Keratinocyte (primary cell): ENCODE measurements around the gene NT5C1A. TPM values are rescaled to one million over a fixed set of nuclear protein-coding genes. Genes with fewer than 3 reads are reported as not detected.

Experiments
- DNase-seq: peaks from one replicate; pipeline ENCODE4 v3.0.0-alpha.2; 2011; ENCODE audit warnings: low read depth, missing footprints, low spot score
- FAIRE-seq: peaks from 2 replicates; lab custom pipeline; 2011; peaks lifted over from hg19 to GRCh38; lab: Jason Lieb, UNC
- H2AFZ ChIP-seq: 2 replicates; pipeline ENCODE4 v1.6.0; 2012; ENCODE audit warnings: low read length, control low read depth, inconsistent platforms; ENCODE audit not compliant: control insufficient read depth
- H3K27ac ChIP-seq: 2 replicates; pipeline ENCODE4 v1.5.1; 2011; ENCODE audit warnings: low read length; ENCODE audit not compliant: control insufficient read depth, insufficient read depth
- H3K27me3 ChIP-seq: 3 replicates; pipeline ENCODE4 v1.6.0; 2011; ENCODE audit warnings: low read length; ENCODE audit not compliant: control insufficient read depth, insufficient read depth; ENCODE audit errors: extremely low read depth
- H3K36me3 ChIP-seq, 2 experiments: 2 replicates in 1 of 2; 3 replicates in 1 of 2; pipeline ENCODE4 v1.5.1; 2011; ENCODE audit warnings: low read length in 2 of 2, mild to moderate bottlenecking in 1 of 2; ENCODE audit not compliant: control insufficient read depth in 2 of 2, insufficient read depth in 2 of 2; ENCODE audit errors: extremely low read depth in 1 of 2
- H3K4me1 ChIP-seq: 3 replicates; pipeline ENCODE4 v1.5.1; 2011; ENCODE audit warnings: low read length; ENCODE audit not compliant: control insufficient read depth, insufficient read depth; ENCODE audit errors: extremely low read depth
- H3K4me2 ChIP-seq: 3 replicates; pipeline ENCODE4 v1.6.0; 2011; ENCODE audit warnings: low read depth, low read length; ENCODE audit not compliant: control insufficient read depth, insufficient read depth; ENCODE audit errors: extremely low read depth
- H3K4me3 ChIP-seq, 3 experiments: fragments of 200-600 bp in 1 of 3; sonication (generic) in 1 of 3; 2 replicates in 2 of 3; 3 replicates in 1 of 3; pipeline ENCODE4 v1.5.1; 2011 to 2016; ENCODE audit warnings: low read length in 3 of 3, mild to moderate bottlenecking in 3 of 3, control low read depth in 2 of 3, inconsistent platforms in 1 of 3, low read depth in 1 of 3, mixed read lengths in 1 of 3, mixed run types in 1 of 3, moderate library complexity in 1 of 3; ENCODE audit not compliant: control insufficient read depth in 2 of 3, insufficient read depth in 2 of 3; ENCODE audit errors: extremely low read depth in 1 of 3
- H3K79me2 ChIP-seq: 2 replicates; pipeline ENCODE4 v1.6.0; 2012; ENCODE audit warnings: low read length; ENCODE audit not compliant: control insufficient read depth, insufficient read depth
- H3K9ac ChIP-seq: 3 replicates; pipeline ENCODE4 v1.6.0; 2011; ENCODE audit warnings: low read length; ENCODE audit not compliant: control insufficient read depth, insufficient read depth; ENCODE audit errors: extremely low read depth
- H3K9me1 ChIP-seq: 3 replicates; pipeline ENCODE4 v1.6.0; 2011; ENCODE audit warnings: low read length; ENCODE audit not compliant: control insufficient read depth, insufficient read depth; ENCODE audit errors: extremely low read depth
- H3K9me3 ChIP-seq: 2 replicates; pipeline ENCODE4 v1.5.1; 2012; ENCODE audit warnings: low read depth, low read length; ENCODE audit not compliant: control insufficient read depth
- H4K20me1 ChIP-seq: 3 replicates; pipeline ENCODE4 v1.6.0; 2011; ENCODE audit warnings: low read length; ENCODE audit not compliant: control insufficient read depth, insufficient read depth; ENCODE audit errors: extremely low read depth
- EZH2 ChIP-seq: IDR thresholded peaks from one replicate; pipeline ENCODE4 v1.6.1; 2012; ENCODE audit warnings: inconsistent platforms, mild to moderate bottlenecking, low read length, moderate library complexity
- dilution Hi-C: fragments of 300-500 bp; cut with MboI; formaldehyde crosslinking; loops from one replicate; pipeline ENCODE4 v1.7.0; 2020; ENCODE audit warnings: low sequenced_read_pairs; ENCODE audit not compliant: extremely low pct_ligation_motif_present
- polyA plus RNA-seq, 5 experiments: library from polyadenylated mRNA; depleted of rRNA in 3 of 5; stranded (reverse) in 3 of 5; stranded (forward) in 1 of 5; unstranded in 1 of 5; fragments of >200 nt; gene quantifications; 1 replicate in 1 of 5; 2 replicates in 3 of 5; 3 replicates in 1 of 5; pipeline versions ENCODE4 v1.2.1 to v1.2.3, GENCODE V29; 2011 to 2012; ENCODE audit warnings: missing spikeins in 2 of 5, low read depth in 1 of 5, low replicate concordance in 1 of 5
- TF ChIP-seq, protein P1 (sequence below), 3 experiments: IDR thresholded peaks in 1 of 3; conservative IDR thresholded peaks in 1 of 3; optimal IDR thresholded peaks in 1 of 3; 2 replicates in 2 of 3; 3 replicates in 1 of 3; pipeline versions ENCODE3 to v1.5.1; 2011; ENCODE audit warnings: low read length in 3 of 3, mild to moderate bottlenecking in 3 of 3, moderate library complexity in 2 of 3, control low read depth in 1 of 3, inconsistent platforms in 1 of 3; ENCODE audit not compliant: insufficient read depth in 2 of 3; ENCODE audit errors: extremely low read depth in 1 of 3

NT5C1A gene
- polyA plus RNA-seq, 1 donor (not counting 4 experiments of a cell fraction or from before 2014, with no cell fraction given): not detected

DNA sequence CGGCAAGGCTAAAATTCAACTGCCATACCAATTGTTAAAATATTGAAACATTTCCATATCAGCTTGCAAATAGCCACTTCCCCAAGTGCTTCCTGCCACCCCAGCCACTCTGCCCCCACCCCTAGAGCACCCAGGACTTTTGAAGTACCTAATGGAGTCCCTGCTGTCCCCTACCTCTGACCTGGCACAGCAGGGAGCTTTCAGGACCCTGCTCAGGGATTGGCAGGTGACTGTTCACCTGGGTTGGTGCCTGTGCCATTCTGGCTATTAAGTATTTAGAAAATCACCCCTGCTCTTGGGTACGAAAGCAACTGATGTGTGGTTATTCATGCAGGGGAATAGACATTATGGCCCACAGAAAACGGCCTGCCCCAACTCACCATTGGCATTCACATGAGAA lies 28.4 kb upstream of the NT5C1A start:
- dilution Hi-C loops: no loop called here
- DNase-seq: no peak
- TF ChIP-seq, protein P1, sequence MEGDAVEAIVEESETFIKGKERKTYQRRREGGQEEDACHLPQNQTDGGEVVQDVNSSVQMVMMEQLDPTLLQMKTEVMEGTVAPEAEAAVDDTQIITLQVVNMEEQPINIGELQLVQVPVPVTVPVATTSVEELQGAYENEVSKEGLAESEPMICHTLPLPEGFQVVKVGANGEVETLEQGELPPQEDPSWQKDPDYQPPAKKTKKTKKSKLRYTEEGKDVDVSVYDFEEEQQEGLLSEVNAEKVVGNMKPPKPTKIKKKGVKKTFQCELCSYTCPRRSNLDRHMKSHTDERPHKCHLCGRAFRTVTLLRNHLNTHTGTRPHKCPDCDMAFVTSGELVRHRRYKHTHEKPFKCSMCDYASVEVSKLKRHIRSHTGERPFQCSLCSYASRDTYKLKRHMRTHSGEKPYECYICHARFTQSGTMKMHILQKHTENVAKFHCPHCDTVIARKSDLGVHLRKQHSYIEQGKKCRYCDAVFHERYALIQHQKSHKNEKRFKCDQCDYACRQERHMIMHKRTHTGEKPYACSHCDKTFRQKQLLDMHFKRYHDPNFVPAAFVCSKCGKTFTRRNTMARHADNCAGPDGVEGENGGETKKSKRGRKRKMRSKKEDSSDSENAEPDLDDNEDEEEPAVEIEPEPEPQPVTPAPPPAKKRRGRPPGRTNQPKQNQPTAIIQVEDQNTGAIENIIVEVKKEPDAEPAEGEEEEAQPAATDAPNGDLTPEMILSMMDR (optimal IDR thresholded peaks at IDR 0.05 in 1 of 3, IDR thresholded peaks at IDR 0.05 in 1 of 3, conservative IDR thresholded peaks at IDR 0.05 in 1 of 3; ENCODE audit: extremely low read depth in 1 of 3, insufficient read depth in 2 of 3, low read length in 3 of 3): no peak
- TF ChIP-seq EZH2: no peak
- no peaks in the 10 kb centered on the region for H3K9me3 ChIP-seq
- H4K20me1 ChIP-seq: no peaks in the 10 kb centered on the region
- H3K79me2 ChIP-seq: no peaks in the 10 kb centered on the region
- FAIRE-seq: no peak
- H3K9me1 ChIP-seq: no peaks in the 10 kb centered on the region
- H3K9ac ChIP-seq: no peak overlapping the region
- H3K27ac ChIP-seq: no peak overlapping the region
- no peak overlapping the region for H2AFZ ChIP-seq
- H3K36me3 ChIP-seq: no peaks in the 10 kb centered on the region
- no peak overlapping the region for H3K4me3 ChIP-seq
- H3K4me1 ChIP-seq: peaks cover 3% of the 10 kb centered on the region
- peaks cover 40% of the 10 kb centered on the region for H3K27me3 ChIP-seq
- no peak overlapping the region for H3K4me2 ChIP-seq

DNA sequence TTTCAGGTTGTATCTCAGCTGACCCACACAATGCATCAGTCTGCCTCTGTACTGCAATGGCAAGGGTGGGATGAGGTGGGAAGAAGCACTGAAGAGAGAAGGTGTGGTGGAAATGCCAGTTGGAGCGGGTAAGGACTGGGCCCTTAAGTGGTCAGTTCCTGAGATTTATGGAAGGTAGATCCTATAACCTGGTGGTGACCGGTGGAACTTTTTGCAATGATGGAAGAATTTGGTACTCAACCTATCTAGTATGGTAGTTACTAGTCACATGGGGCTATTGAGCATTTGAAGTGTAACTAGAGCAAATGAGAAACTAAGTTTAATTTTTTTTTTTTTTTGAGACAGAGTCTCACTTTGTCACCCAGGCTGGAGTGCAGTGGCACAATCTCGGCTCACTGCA lies 27.5 kb upstream of the NT5C1A start:
- TF ChIP-seq, protein P1 (optimal IDR thresholded peaks at IDR 0.05 in 1 of 3, IDR thresholded peaks at IDR 0.05 in 1 of 3, conservative IDR thresholded peaks at IDR 0.05 in 1 of 3; ENCODE audit: extremely low read depth in 1 of 3, insufficient read depth in 2 of 3, low read length in 3 of 3): no peak
- no peak overlapping the region for H3K4me2 ChIP-seq
- H3K9me1 ChIP-seq: no peaks in the 10 kb centered on the region
- DNase-seq (no peak), FAIRE-seq (no peak)
- H3K27ac ChIP-seq: no peak overlapping the region
- H3K36me3 ChIP-seq: no peaks in the 10 kb centered on the region
- dilution Hi-C loops: no loop called here
- peaks cover 3% of the 10 kb centered on the region for H3K4me1 ChIP-seq
- H3K9ac ChIP-seq: no peak overlapping the region
- H3K4me3 ChIP-seq: no peak overlapping the region
- no peaks in the 10 kb centered on the region for H3K79me2 ChIP-seq
- no peaks in the 10 kb centered on the region for H4K20me1 ChIP-seq
- H3K27me3 ChIP-seq: peaks cover 45% of the 10 kb centered on the region
- no peaks in the 10 kb centered on the region for H3K9me3 ChIP-seq
- H2AFZ ChIP-seq: no peak overlapping the region
